ENCODE data around the gene CAMK1D. TPM values are rescaled to one million over a fixed set of nuclear protein-coding genes. Genes with fewer than 3 reads are reported as not detected.
"Not testable (repeated sequence)": the region's sequence is repeated elsewhere in the genome, so short reads cannot be mapped to it uniquely, and the experiment has no call there.

Gene CAMK1D
- total RNA-seq, 1 experiment from 2014 or later, result 6.0 TPM

DNA sequence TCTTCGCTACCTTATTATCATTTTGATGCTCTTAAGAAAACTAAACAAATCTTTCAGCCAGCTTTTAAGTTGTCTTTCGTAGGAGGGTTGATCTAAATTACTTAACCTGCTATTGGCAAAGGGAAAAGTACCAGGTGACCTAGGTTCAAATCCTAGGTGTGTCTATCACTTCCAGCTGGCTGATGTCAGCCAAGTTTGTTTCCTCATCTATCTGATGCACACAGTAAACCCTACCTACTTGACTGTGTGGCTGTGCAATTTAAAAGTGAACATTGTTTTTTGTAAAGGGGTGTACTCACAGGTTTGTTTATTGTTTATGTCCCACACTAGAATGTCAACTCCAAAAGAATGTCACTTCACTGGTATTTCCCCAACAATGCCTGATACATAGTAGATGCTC, 21.9 kb upstream of the CAMK1D start:
- peak in 1 of 2 experiments; percentile 64 for DNase-seq
- Histone ChIP-seq H3K9me2 (ENCODE audit: insufficient read depth) (no peaks in the 10 kb centered on the region), H3K9me3 (ENCODE audit: insufficient read depth, low read depth) (no peaks in the 10 kb centered on the region), H3K79me2 (ENCODE audit: low read depth) (no peaks in the 10 kb centered on the region), H3K27me3 (ENCODE audit: insufficient read depth, low read depth) (no peaks in the 10 kb centered on the region), H2AFZ (no peak overlapping the region), H4K20me1 (ENCODE audit: insufficient read depth) (no peaks in the 10 kb centered on the region), H3K4me3 (no peak overlapping the region), H3K4me2 (no peak overlapping the region), H3K4me1 (replicated peaks; ENCODE audit: insufficient read depth) (peaks cover 38% of the 10 kb centered on the region), H3K36me3 (ENCODE audit: low read depth) (no peaks in the 10 kb centered on the region), H3K27ac (peak overlapping the region; percentile 23; the same call in 1 of the 2 replicates), H3F3A (ENCODE audit: insufficient read depth, low read depth) (peaks cover 14% of the 10 kb centered on the region)
- no peak for TF ChIP-seq EZH2 (IDR thresholded peaks at IDR 0.05; ENCODE audit: low read depth)
- TF ChIP-seq, protein P1, sequence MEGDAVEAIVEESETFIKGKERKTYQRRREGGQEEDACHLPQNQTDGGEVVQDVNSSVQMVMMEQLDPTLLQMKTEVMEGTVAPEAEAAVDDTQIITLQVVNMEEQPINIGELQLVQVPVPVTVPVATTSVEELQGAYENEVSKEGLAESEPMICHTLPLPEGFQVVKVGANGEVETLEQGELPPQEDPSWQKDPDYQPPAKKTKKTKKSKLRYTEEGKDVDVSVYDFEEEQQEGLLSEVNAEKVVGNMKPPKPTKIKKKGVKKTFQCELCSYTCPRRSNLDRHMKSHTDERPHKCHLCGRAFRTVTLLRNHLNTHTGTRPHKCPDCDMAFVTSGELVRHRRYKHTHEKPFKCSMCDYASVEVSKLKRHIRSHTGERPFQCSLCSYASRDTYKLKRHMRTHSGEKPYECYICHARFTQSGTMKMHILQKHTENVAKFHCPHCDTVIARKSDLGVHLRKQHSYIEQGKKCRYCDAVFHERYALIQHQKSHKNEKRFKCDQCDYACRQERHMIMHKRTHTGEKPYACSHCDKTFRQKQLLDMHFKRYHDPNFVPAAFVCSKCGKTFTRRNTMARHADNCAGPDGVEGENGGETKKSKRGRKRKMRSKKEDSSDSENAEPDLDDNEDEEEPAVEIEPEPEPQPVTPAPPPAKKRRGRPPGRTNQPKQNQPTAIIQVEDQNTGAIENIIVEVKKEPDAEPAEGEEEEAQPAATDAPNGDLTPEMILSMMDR (conservative IDR thresholded peaks at IDR 0.05), result no peak
- CTCF ChIA-PET, result interaction anchor here (0.6 kb wide), 1 partner anchor 51 kb away, joined by 8 read pairs; no protein-coding TSS in a partner anchor
- intact Hi-C loops (cut with micrococcal nuclease; ENCODE audit: unreplicated experiment), result no loop called here
- POLR2A ChIA-PET (ENCODE audit: unreplicated experiment), result no interaction called here
- BruUV-seq (replicated peaks), result no TSS peak

DNA sequence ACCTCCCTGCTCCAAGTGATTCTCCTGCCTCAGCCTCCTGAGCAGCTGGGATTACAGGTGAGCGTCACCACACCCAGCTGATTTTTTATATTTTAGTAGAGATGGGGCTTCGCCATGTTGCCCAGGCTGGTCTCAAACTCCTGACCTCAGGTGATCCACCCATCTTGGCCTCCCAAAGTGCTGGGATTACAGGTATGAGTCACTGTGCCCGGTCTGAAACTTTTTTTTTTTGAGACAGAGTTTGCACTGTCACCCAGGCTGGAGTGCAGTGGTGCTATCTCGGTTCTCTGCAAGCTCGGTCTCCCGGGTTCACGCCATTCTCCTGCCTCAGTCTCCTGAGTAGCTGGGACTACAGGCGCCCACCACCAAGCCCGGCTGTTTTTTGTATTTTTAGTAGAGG, 21.0 kb upstream of the CAMK1D start:
- H3K9me3 ChIP-seq (ENCODE audit: insufficient read depth, low read depth); H3K27me3 ChIP-seq (ENCODE audit: insufficient read depth, low read depth); POLR2A ChIA-PET (ENCODE audit: unreplicated experiment); H3K79me2 ChIP-seq (ENCODE audit: low read depth); intact Hi-C loops (cut with micrococcal nuclease; ENCODE audit: unreplicated experiment); BruUV-seq (replicated peaks); DNase-seq; H3K4me3 ChIP-seq; H3K36me3 ChIP-seq (ENCODE audit: low read depth); H3K9me2 ChIP-seq (ENCODE audit: insufficient read depth); H2AFZ ChIP-seq; H4K20me1 ChIP-seq (ENCODE audit: insufficient read depth); CTCF ChIA-PET; H3K4me2 ChIP-seq: not testable (repeated sequence)
- Histone ChIP-seq H3F3A (ENCODE audit: insufficient read depth, low read depth) (peaks cover 22% of the 10 kb centered on the region), H3K4me1 (replicated peaks; ENCODE audit: insufficient read depth) (peaks cover 46% of the 10 kb centered on the region), H3K27ac (0 out of 2 replicates have a peak overlapping the region, but pooled peaks have one; percentile 39)

DNA sequence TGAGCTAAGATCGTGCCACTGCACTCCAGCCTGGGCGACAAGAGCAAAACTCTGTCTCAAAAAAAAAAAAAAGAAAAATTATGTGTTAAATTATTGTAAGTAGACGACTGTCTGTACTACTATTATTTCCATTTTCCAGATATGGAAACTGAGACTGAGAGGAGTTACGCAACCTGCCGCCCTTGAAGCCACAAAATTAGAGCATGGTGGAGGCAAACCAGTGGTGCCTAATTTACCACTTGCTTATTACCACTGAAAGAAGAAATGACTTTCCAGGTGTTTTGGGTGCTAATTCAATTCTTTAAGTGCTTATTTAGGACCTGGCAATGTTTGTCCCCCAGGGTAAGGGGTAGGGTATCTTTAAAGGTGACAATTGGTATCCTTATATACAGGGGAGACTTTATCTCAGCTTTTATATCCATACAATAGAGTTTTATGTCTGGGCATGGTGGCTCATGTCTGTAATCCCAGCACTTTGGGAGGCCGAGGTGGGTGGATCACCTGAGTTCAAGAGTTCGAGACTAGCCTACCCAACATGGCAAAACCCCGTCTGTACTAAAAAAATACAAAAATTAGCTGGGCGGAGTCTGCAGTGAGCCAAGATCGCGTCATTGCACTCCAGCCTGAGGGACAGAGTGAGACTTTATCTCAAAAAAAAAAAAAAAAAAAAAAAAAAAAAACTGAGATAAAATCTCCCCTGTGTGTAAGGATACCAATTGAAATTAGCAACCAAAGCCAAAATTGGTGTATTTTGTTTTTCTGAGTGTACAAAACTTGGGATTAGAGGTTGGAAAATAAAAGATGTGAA, 16.6 kb upstream of the CAMK1D start:
- Histone ChIP-seq H4K20me1 (ENCODE audit: insufficient read depth) (no peaks in the 10 kb centered on the region), H3K4me1 (replicated peaks; ENCODE audit: insufficient read depth) (peaks cover 53% of the 10 kb centered on the region), H3F3A (ENCODE audit: insufficient read depth, low read depth) (peaks cover 36% of the 10 kb centered on the region), H3K27ac (peak overlapping the region; percentile 96), H2AFZ (peak overlapping the region; percentile 76; the same call in 1 of the 2 replicates), H3K9me3 (ENCODE audit: insufficient read depth, low read depth) (no peaks in the 10 kb centered on the region), H3K4me3 (peak overlapping the region; percentile 46; the same call in 1 of the 2 replicates), H3K27me3 (ENCODE audit: insufficient read depth, low read depth) (no peaks in the 10 kb centered on the region), H3K79me2 (ENCODE audit: low read depth) (no peaks in the 10 kb centered on the region), H3K9me2 (ENCODE audit: insufficient read depth) (no peaks in the 10 kb centered on the region), H3K36me3 (ENCODE audit: low read depth) (no peaks in the 10 kb centered on the region), H3K4me2 (peak overlapping the region; percentile 76)
- ChIA-PET CTCF (no interaction called here), POLR2A (ENCODE audit: unreplicated experiment) (interaction anchor here (0.7 to 1.0 kb wide), 2 partner anchors 11 to 152 kb away, joined by 3 to 6 read pairs; no protein-coding TSS in a partner anchor)
- peak in 1 of 2 experiments; percentile 25 for DNase-seq
- intact Hi-C loops (cut with micrococcal nuclease; ENCODE audit: unreplicated experiment), result loop anchor here (1.0 to 5.0 kb wide), 3 partner anchors 16 to 380 kb away; no protein-coding TSS in a partner anchor
- no peak for TF ChIP-seq EZH2 (IDR thresholded peaks at IDR 0.05; ENCODE audit: low read depth)
- TF ChIP-seq, protein P1 (conservative IDR thresholded peaks at IDR 0.05), result no peak
- BruUV-seq (replicated peaks), result no TSS peak

Data from PC-9 (cell line).